Kidney (tissue), 14 donors: ENCODE data around the gene RPS3. TPM values are rescaled to one million over a fixed set of nuclear protein-coding genes. Genes with fewer than 3 reads are reported as not detected.

Source experiments
- DNase-seq, 5 donors: peaks; one replicate each; pipeline ENCODE4 v3.0.0-alpha.2; 2013 to 2020
- FAIRE-seq: peaks from 2 replicates; lab custom pipeline; 2012; peaks lifted over from hg19 to GRCh38; lab: Jason Lieb, UNC
- H3K27ac ChIP-seq, 2 donors: one replicate each; pipeline ENCODE4 v1.7.0; 2013; ENCODE audit warnings: low read depth in 2 of 2, low read length in 2 of 2, inconsistent platforms in 1 of 2
- H3K27me3 ChIP-seq: one replicate; pipeline ENCODE4 v1.7.1; 2013; ENCODE audit warnings: low read length, inconsistent platforms; ENCODE audit not compliant: control insufficient read depth, insufficient read depth
- H3K36me3 ChIP-seq, 3 donors: one replicate each; pipeline versions ENCODE4 v1.7.0 to v1.7.1; 2013; ENCODE audit warnings: low read length in 3 of 3, control low read depth in 1 of 3, inconsistent platforms in 1 of 3; ENCODE audit not compliant: insufficient read depth in 3 of 3, control insufficient read depth in 2 of 3
- H3K4me1 ChIP-seq, 3 donors: one replicate each; pipeline versions ENCODE4 v1.7.0 to v1.7.1; 2013; ENCODE audit warnings: low read length in 3 of 3, inconsistent platforms in 1 of 3, low read depth in 1 of 3; ENCODE audit not compliant: control insufficient read depth in 2 of 3, insufficient read depth in 2 of 3
- H3K4me3 ChIP-seq, 3 donors: one replicate each; pipeline versions ENCODE4 v1.7.0 to v1.8.1; 2013; ENCODE audit warnings: low read length in 3 of 3, control low read depth in 1 of 3, inconsistent platforms in 1 of 3
- H3K9ac ChIP-seq, 3 donors: one replicate each; pipeline versions ENCODE4 v1.7.0 to v1.7.1; 2013; ENCODE audit warnings: low read length in 3 of 3, control low read depth in 1 of 3, inconsistent platforms in 1 of 3
- H3K9me3 ChIP-seq, 3 donors: one replicate each; pipeline versions ENCODE4 v1.7.0 to v1.7.1; 2013; ENCODE audit warnings: low read length in 3 of 3, control low read depth in 1 of 3, inconsistent platforms in 1 of 3; ENCODE audit not compliant: control insufficient read depth in 2 of 3, insufficient read depth in 1 of 3
- CTCF ChIP-seq: IDR thresholded peaks from 3 replicates; pipeline ENCODE4 v1.5.1; 2012; ENCODE audit warnings: mild to moderate bottlenecking, moderate library complexity, borderline replicate concordance; ENCODE audit not compliant: insufficient read depth; ENCODE audit errors: extremely low read depth
- intact Hi-C: fragments of 100-400 bp; cut with DNase I; formaldehyde crosslinking; loops from one replicate; pipeline ENCODE4 v1.11.1; 2022
- polyA plus RNA-seq: library from polyadenylated mRNA; stranded (reverse); fragments of 350-450 nt; fragmentation: Illumina TruSeq; extraction: RNeasy Lipid Tissue Mini Kit (QIAGEN cat#74804); gene quantifications from one replicate; pipeline ENCODE4 v1.2.3, GENCODE V29; 2014; ENCODE audit warnings: low read depth, low replicate concordance; ENCODE audit not compliant: insufficient read depth
- total RNA-seq: library from RNA; stranded (reverse); fragmentation: NEBNext Ultra II Directional; extraction: Animal tissue kit (Norgen Biotek cat#: 25700); gene quantifications from one replicate; pipeline ENCODE4 v1.2.1, GENCODE V29; 2021
- donor health status: control.
- donor health status: control.
- donor health status: control.
- donor health status: control.
- donor health status: control.
- donor health status: DM: yes; HTN: yes; CAD: no.
- donor health status: Normal renal cell carcinoma (clear cell type).

RPS3 gene
- total and polyA plus RNA-seq, 2 donors from 2014 or later: 1,510 to 1,724 TPM

- Histone ChIP-seq H3K27me3 (peaks cover 2% of the 10 kb centered on the region), H3K9me3 (no peaks in the 10 kb centered on the region), H3K4me1 (no peaks in the 10 kb centered on the region), H3K4me3 (no peak overlapping the region), H3K36me3 (peaks cover 0 to 1% (median 0%) of the 10 kb centered on the region in 3 donors), H3K9ac (no peak overlapping the region), H3K27ac (no peak overlapping the region)
- DNase-seq (no peak), FAIRE-seq (no peak)
- intact Hi-C loops: no loop called here
- no peak for TF ChIP-seq CTCF
Observed at GRCh38 chr11:75447415-75447814, 48.1 kb downstream of the RPS3 start.

GRCh38 chr11:75449271-75449670 is 50.0 kb downstream of the RPS3 start:
- Histone ChIP-seq H3K36me3 (peaks cover 0 to 2% (median 0%) of the 10 kb centered on the region in 3 donors), H3K4me3 (no peak overlapping the region), H3K9me3 (no peaks in the 10 kb centered on the region), H3K27ac (no peak overlapping the region), H3K4me1 (no peaks in the 10 kb centered on the region), H3K27me3 (no peaks in the 10 kb centered on the region), H3K9ac (no peak overlapping the region)
- FAIRE-seq: no peak
- TF ChIP-seq CTCF: no peak
- intact Hi-C loops: no loop called here
- DNase-seq: no peak

GRCh38 chr11:75449776-75450175 is 50.5 kb downstream of the RPS3 start:
- FAIRE-seq (no peak), DNase-seq (no peak)
- peaks cover 0 to 2% (median 0%) of the 10 kb centered on the region in 3 donors for H3K36me3 ChIP-seq
- no peaks in the 10 kb centered on the region for H3K4me1 ChIP-seq
- H3K27ac ChIP-seq: no peak overlapping the region
- TF ChIP-seq CTCF: no peak
- intact Hi-C loops: no loop called here
- H3K9me3 ChIP-seq: no peaks in the 10 kb centered on the region
- no peaks in the 10 kb centered on the region for H3K27me3 ChIP-seq
- no peak overlapping the region for H3K4me3 ChIP-seq
- H3K9ac ChIP-seq: no peak overlapping the region

GRCh38 chr11:75450236-75450635 is 50.9 kb downstream of the RPS3 start:
- intact Hi-C loops: no loop called here
- DNase-seq (no peak), FAIRE-seq (no peak)
- no peaks in the 10 kb centered on the region for H3K9me3 ChIP-seq
- peaks cover 0 to 2% (median 0%) of the 10 kb centered on the region in 3 donors for H3K36me3 ChIP-seq
- no peaks in the 10 kb centered on the region for H3K4me1 ChIP-seq
- no peak overlapping the region for H3K9ac ChIP-seq
- no peaks in the 10 kb centered on the region for H3K27me3 ChIP-seq
- H3K4me3 ChIP-seq: no peak overlapping the region
- no peak for TF ChIP-seq CTCF
- H3K27ac ChIP-seq: no peak overlapping the region
